T-helper 9 cell (primary cell): ENCODE data around the gene SLC1A3.

Experiments
- DNase-seq: peaks from one replicate; pipeline ENCODE4 v3.0.0-alpha.2; 2020

Gene SLC1A3

GRCh38 chr5:36689225-36689624 lies 82.8 kb downstream of the SLC1A3 start:
- no peak for DNase-seq

DNA sequence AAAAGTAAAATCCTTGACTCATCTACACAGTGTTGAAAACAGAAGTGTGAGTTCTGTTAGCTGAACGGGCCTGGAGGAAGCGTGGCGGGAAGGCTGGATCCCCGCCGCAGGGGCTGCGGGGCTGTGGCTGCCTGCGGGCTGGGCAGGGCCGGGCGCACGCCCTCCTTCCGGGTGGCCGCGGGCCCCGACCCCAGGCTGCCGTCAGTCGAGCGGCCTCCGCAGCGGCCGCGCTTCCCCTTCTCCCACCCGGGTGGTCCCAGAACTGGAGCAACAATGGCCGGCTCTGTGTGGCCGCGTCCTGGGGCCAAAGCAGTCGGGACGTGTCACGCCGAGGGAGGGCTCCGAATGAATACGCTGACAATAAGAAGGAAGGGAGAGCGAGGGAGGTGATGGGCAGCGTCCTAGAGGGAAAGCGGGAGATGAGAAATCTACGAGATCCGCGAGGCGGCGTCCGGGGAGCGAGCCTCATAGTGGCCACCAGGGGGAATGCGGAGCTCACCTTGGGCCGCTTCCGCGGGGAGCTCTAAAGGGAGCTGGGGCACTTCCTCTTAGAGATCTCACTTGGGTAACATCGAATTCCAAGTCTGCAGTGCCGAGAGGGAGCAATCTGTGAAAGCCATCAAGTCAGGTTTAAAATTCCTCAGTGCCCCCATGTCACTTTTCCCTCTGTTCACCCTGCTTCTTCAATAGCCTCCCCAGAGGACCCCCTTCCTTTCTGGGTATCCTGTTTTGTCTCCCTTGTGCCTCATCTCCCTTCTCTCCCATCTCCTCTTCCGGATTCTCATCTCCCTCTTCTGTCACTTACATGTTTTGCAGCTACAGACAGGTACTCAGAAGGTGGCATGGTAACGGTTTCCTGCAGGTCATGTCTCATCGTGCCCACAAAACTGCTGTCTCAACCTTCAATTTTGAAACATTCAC lies 83.9 kb downstream of the SLC1A3 start:
- peak; percentile 42 for DNase-seq

DNA sequence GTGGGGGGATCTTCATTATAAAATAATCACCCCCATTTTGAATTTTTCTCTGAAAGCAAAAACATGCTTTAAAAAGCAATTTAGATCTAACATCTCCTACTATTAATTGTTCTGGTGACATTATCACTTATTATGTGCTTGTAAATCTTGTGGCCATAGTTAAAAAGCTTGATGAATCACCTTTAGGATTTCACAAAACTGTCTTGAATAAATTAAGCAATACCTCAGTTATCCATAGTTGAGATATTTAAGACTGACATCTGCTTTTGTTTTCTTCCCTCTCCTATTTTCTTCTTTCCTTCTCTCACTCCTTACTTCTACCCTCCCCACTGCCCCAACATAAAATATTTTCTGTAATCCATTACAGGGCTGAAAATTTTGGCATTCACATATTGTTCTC lies 84.8 kb downstream of the SLC1A3 start:
- DNase-seq = no peak

DNA sequence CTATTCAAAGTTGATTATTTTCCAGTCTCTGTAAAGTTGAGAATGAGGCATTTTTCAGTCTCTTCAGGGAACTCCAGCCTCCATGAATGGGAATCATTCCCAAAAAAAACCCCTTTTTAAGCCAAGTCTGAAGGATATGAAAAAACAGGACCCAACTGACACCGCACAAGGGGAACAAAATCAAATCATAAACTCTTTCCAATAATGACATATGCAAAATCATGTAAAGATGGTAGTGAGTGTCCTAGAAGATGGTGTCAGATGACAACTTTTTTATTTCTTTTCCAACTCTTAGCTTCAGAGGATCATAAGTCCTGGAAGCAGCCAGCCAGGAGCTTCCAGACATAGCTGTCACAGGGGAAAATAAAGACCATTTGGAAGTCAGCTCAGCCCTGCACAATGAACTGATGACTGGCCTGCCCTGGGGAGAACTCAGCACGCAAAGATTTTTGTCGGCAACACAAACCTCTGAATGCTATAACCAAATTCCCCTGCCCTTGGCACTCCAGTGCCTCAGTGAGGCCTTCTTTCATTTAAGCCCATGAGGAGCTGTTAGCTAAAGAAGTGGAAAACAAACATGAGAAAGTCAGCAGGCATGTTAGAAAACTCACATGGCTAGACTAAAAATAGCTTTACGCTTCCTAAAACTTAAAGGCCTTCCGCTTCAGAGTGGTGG lies 85.4 kb downstream of the SLC1A3 start:
- DNase-seq = no peak

- DNase-seq = no peak
These were observed 86.7 kb downstream of the SLC1A3 start for GRCh38 chr5:36692791-36693763.

GRCh38 chr5:36694351-36694750 lies 87.9 kb downstream of the SLC1A3 start:
- DNase-seq = no peak

DNA sequence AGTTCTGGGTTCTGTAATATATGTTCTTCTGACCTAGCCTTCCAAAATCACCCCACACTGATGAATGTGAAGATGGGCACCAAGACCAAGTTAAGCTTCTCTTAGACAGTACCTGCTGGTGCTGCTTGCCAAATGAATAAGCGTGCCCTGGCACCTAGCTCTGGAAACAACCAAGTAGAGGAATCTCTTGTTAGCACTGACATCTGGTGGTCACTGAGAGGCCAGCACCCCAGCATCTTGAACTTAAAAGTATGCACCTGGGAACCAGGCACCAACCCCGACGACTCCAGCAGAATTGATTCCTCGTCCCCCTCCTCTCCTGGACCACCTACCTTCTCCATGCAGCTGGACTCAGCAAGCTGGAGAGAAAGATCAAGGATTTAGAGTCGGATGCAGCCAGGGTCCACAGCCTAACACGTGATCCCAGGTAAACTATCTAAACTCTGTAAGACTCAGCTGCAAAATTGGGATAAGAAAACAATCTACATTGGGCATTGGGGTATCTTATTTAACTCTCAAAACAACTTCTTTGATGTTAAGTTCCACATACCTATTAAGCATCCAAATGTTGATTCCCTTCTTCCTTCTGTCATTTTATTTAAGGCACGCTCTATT lies 89.8 kb downstream of the SLC1A3 start:
- DNase-seq = no peak

DNA sequence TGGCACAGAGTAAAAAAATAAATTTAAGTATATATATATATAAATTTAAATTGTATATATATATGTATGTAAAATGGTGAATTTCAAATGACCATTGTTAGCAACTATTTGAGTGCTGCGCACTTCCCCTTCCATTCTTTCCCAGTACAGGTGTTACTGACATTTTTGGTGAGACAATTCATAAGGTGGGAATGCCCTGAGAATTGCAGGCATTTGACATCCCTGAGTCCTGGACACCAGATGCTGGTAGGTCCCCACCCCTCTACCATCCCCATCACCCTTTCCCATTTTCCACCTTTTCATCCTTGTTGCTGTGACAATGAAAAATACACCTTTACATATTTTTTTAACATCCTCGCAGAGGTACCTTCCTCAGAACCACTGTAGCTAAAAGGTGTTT lies 91.6 kb downstream of the SLC1A3 start:
- DNase-seq = no peak

- no peak for DNase-seq
These were observed 94.8 kb downstream of the SLC1A3 start for GRCh38 chr5:36701085-36701698.

DNA sequence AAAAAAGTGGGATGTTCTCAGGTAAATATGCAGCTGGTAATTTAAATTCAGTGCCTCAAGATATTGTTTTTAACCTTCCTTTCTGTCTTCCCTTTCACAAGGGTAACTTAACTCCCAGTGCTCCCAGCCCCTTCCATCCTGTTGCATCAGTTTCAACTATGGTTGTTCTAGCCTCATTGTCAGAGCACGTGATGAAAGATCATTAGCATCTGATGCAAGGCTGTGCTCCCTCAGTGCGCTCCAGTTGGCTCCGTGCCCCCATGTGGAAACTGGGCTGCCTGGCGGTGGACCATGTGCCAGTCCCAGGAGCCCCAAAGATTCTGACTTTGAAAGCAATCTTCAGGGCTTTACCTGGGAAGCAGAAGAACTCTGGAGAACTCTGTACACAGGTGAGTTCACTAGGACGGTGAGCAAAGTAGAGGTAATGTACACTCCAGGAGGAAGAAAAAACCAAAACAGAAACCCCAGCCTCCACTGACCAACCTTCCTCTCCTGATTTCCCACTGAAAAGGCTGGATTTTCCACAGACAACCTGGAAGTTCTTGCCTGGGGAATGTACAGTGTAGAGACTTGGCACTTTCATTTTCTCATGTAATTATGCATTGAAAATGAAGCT lies 96.9 kb downstream of the SLC1A3 start:
- DNase-seq = no peak

DNA sequence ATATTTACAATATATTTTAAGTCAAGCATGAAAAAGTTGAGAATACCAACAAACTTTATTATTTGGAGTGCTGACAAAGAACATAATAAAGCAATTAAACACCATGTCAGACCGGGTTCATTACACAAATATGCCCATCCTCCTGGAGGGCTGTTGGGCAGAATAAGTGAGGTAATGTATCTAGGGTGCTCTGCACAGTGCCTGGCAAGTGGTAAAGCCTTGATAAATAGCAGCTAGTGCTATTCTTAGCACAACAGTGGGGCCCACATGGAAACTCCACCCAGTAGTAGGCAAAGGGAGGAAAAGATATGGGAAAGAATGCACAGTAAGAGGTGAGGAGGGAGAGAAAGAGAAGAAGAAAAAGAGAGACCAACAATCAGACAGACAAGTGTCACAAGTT lies 97.7 kb downstream of the SLC1A3 start:
- no peak for DNase-seq

DNA sequence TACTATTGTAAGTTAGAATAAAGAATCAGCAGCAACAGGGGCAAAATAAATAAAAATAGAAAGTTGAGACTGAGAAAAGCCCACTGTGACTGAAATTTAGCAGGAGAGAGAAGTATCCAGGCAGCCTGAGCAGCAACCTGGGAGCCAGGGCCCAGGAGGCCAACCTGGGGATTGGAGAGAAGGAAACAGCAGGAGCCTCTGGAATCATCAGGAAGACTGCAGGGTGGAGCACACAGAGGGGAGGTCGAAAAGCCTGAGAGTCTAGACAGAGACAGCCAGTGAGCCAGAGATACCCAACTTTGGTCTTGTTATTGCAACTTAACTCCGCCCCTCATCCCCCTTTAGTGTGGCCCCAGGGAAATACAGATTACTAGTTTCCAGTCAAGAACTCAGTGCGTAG lies 98.6 kb downstream of the SLC1A3 start:
- DNase-seq = no peak

- DNase-seq = no peak
These were observed 100.3 kb downstream of the SLC1A3 start for GRCh38 chr5:36706662-36707061.

- no peak for DNase-seq
These were observed 102.6 kb downstream of the SLC1A3 start for GRCh38 chr5:36708996-36709395.

- DNase-seq = no peak
These were observed 103.6 kb downstream of the SLC1A3 start for GRCh38 chr5:36710039-36710438.

GRCh38 chr5:36712706-36713105 lies 106.3 kb downstream of the SLC1A3 start:
- DNase-seq = no peak

- DNase-seq = no peak
These were observed 107.1 kb downstream of the SLC1A3 start for GRCh38 chr5:36713541-36713940.

GRCh38 chr5:36717131-36717695 lies 110.8 kb downstream of the SLC1A3 start:
- no peak for DNase-seq

DNA sequence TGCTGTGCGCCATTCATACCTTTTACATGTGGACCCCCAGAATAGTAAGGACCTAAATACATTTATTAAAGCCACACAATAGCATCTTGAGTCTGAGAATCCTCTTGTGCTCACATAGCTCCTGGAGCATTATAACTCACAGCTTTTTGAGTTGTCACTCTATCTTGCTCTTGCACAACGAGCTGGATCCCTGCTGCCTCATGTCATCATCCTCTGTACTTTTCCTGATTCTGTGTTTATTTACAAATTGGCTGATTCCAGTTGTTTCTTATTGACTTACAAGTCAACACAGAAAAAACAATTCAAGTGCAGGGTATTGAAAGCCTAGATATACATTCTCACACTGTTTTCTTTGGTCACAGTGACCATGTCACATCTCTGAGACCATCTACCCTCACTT lies 112.9 kb downstream of the SLC1A3 start:
- no peak for DNase-seq

DNA sequence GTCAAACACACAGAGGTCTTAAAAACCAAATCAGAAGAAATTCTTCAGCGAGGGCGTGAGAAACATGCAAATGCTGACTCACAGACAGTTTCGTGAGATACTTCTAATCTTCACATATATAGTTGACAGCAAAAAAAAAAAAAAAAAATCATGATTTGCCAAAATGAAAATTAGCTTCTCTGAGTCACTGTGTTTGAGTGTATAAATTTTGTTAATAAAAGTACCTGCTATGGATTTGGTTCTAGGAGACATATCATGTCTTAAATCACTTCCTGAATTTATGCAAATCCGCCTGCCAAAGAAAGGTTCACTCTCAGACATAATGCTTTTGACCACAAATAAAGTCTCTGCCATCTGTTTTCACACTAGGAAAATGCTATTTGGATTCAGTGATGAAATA lies 114.3 kb downstream of the SLC1A3 start:
- no peak for DNase-seq

- DNase-seq = no peak
These were observed 115.3 kb downstream of the SLC1A3 start for GRCh38 chr5:36721664-36722235.
